ENCODE measurements around the gene ARHGEF16.

The ARHGEF16 gene

GRCh38 chr1:3453891-3454810, at the start of gene ARHGEF16:
ARHGEF16 (plus strand) TSS chr1:3454665; CDS start chr1:3463085, 8,420 bp downstream.
- no peak for DNase-seq (ENCODE audit: low read depth in 2 of 2)

DNA sequence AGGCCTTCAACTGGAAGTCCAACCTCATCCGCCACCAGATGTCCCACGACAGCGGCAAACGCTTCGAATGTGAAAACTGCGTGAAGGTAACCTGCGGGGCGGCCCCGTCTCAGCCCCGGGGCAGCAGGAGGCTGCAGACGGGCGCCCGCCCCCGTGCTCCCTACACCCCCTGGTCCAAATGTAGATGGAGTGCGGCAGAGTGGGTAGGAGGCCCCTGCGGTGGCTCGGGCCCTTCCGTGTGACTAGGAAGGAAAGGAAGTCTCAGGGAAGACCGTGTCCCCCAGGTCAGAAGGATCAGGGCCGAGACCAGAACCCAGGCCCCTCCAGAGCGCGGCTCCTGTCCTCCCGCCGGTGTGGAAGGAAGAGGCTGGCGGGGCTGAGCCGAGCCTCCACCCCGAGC, 49.7 kb upstream of the ARHGEF16 start:
- DNase-seq (ENCODE audit: low read depth in 2 of 2) = no peak

GRCh38 chr1:3405491-3405890, 49.0 kb upstream of the ARHGEF16 start:
- no peak for DNase-seq (ENCODE audit: low read depth in 2 of 2)

DNA sequence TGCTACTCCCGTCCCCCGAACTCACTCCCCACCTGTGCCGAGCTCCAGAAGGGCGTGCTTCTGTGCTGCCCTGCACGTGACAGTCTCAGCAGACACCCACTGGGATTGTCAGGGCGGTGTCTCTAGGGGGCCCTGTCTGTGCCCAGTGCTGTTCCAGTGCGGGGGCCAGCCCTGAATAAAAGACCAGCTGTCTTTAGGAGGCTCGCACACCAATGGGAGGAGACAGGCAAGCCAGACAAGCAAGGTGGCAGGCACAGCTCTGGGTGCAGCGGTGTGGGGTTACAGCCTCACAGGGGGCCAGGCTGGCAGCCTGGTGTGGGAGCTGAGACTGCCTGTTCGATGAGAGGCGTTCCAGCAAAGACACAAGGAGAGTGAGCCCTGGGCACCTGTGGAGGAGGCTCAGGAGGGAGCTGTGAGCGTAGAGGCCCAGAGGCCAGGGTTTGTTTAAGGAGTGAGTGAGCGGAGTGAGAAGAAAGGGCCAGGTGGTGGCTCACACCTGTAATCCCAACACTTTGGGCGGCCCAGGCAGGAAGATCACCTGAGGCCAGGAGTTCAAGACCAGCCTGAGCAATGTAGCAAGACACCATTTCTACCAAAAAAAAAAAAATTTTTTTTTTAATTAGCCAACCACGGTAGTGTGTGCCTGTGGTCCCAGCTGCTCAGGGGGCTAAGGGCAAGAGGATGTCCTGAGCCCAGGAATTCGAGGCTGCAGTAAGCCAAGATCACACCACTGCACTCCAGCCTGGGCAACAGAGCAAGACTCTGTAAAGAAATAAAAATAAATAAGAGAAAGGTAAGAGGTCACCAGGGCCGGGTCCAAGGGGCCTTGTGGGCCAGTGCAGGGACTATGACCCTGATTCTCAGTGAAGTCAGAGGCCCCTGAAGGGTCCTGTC, 48.2 kb upstream of the ARHGEF16 start:
- DNase-seq (ENCODE audit: low read depth in 2 of 2) = no peak

GRCh38 chr1:3407021-3407420, 47.4 kb upstream of the ARHGEF16 start:
- no peak for DNase-seq (ENCODE audit: low read depth in 2 of 2)

GRCh38 chr1:3408751-3409266, 45.7 kb upstream of the ARHGEF16 start:
- DNase-seq (ENCODE audit: low read depth in 2 of 2) = no peak

GRCh38 chr1:3409366-3410141, 44.9 kb upstream of the ARHGEF16 start:
- no peak for DNase-seq (ENCODE audit: low read depth in 2 of 2)

- DNase-seq (ENCODE audit: low read depth in 2 of 2) = no peak
Observed at GRCh38 chr1:3410142-3410925, 44.1 kb upstream of the ARHGEF16 start.

DNA sequence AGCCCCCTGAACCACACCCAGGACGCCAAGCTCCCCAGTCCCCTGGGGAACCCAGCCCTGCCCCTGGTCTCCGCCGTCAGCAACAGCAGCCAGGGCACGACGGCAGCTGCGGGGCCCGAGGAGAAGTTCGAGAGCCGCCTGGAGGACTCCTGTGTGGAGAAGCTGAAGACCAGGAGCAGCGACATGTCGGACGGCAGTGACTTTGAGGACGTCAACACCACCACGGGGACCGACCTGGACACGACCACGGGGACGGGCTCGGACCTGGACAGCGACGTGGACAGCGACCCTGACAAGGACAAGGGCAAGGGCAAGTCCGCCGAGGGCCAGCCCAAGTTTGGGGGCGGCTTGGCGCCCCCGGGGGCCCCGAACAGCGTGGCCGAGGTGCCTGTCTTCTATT, 42.7 kb upstream of the ARHGEF16 start:
- no peak for DNase-seq (ENCODE audit: low read depth in 2 of 2)

GRCh38 chr1:3412376-3412775, 42.1 kb upstream of the ARHGEF16 start:
- no peak for DNase-seq (ENCODE audit: low read depth in 2 of 2)

GRCh38 chr1:3413975-3414710, 40.3 kb upstream of the ARHGEF16 start:
- no peak for DNase-seq (ENCODE audit: low read depth in 2 of 2)

DNA sequence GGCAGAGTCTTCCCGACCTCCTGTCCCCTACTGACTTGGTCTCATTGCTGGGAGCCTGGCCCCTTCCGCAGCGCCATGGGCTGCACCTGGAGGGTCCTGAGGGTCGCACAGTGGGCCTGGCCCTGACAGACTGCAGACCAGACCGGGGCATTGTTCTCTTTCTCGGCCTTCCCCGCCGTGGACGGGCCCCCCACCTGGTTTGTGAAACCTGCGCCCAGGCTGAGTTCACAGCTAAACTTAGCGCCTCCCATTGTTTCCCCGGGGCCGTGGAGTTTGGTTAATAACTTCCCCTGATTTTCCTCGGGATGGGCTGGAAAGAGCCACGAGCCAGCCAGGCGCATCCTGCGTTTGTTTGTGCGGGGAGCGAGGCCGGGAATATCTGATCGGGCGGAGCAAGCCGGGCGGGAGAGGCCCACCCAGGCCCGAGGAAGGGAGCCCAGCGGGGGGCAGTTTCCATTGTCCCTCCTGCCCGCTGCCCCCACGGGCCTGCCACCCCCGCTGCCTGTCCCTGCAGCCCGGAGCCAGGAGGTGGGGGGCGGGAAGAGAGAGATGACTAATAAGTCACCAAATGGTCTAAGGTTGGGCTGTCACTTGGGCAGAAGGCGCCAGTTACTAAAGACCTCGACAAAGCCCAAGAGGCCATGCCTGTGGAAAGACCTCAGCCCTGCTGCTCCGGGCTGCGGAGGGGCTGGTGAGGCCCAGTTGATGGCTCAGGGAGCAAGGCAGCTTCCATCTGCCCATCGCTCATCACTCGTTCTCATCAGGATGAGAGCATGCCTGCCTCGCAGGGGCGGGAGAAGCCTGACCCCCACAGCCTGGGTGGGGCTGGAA, 39.0 kb upstream of the ARHGEF16 start:
- no peak for DNase-seq (ENCODE audit: low read depth in 2 of 2)

DNA sequence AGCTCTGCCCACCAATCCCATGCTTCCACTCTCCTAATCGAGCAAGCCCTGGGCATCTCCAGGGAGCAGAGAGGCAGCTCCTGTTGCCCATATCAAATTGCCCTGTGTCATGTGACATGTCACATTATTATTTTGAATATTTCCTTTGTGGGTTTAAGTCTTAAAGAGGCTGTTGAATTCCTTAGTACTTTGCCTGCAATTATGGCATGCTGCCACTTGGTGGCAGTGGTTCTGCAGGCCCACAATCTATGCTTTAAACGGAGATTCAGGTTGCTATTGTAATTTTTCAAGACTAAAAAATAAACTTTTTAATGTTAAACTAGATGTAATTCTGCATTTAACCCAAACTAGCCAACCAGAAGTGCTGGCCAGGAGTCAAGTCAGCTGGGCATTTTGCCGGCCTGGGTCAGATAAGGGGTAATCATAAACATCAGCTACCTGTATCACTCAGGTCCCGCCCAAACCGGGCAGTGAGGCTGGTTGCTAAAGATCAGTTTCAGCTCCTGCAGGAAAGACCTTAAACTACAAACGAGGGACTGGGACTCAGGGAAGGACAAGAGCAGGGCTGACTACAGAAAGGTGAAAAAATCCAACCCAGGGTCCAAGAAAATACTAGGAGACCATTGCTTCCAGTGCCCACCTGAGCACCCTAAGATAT, 37.3 kb upstream of the ARHGEF16 start:
- DNase-seq (ENCODE audit: low read depth in 2 of 2) = no peak

DNA sequence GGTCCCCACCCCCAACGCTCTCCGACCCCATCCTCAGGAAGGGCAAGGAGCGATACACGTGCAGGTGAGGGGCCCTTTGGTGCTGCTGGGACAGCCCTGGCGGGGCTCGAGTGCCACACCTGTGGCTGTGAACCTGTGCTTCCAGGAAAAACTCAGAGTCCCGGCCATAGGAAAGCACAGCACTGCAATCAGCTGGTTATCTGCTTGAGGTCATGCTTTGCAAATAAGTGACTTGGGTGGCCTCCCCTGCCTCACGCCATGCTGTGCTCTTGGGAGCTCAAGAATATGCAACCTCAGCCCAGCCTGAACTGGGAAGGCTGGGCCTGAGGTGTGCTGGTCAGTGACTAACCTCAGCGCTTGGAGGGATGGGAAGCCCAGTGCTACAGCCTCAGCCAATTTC, 36.5 kb upstream of the ARHGEF16 start:
- DNase-seq (ENCODE audit: low read depth in 2 of 2) = no peak

DNA sequence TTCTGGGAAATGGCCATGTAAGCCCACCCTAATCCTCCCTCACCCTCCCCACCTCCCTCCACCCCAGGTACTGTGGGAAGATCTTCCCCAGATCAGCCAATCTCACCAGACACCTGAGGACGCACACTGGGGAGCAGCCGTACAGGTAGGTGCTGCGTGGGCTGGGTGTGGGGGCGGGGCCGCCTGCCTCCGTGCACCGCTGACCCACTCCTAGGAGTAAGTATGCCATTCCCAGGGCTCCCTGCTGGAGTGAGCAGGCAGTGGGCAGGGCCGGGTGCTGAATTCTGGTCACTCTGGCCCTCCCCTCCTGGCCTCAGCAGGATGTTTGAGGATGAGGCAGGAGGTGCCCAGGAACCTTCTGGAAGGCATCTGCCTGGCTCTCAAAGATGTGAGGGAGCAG, 35.9 kb upstream of the ARHGEF16 start:
- DNase-seq (ENCODE audit: low read depth in 2 of 2) = no peak

- no peak for DNase-seq (ENCODE audit: low read depth in 2 of 2)
Observed at GRCh38 chr1:3419415-3420204, 34.9 kb upstream of the ARHGEF16 start.

- no peak for DNase-seq (ENCODE audit: low read depth in 2 of 2)
Observed at GRCh38 chr1:3420218-3420951, 34.1 kb upstream of the ARHGEF16 start.

Data from stimulated activated CD4-positive, alpha-beta T cell treated with anti-CD3 and anti-CD28 coated beads, Interleukin-1b, Interleukin-23, amount 100 ng/mL, for 1 hour (primary cell).